Putamen (tissue), 1 donor: ENCODE measurements around the gene IL1RAPL2.
"Not testable (repeated sequence)": the region's sequence is repeated elsewhere in the genome, so short reads cannot be mapped to it uniquely, and the experiment has no call there.

ENCODE experiments used
- DNase-seq: peaks from one replicate; pipeline ENCODE4 v3.0.0-alpha.2; 2016; ENCODE audit warnings: low spot score

Gene IL1RAPL2

DNA sequence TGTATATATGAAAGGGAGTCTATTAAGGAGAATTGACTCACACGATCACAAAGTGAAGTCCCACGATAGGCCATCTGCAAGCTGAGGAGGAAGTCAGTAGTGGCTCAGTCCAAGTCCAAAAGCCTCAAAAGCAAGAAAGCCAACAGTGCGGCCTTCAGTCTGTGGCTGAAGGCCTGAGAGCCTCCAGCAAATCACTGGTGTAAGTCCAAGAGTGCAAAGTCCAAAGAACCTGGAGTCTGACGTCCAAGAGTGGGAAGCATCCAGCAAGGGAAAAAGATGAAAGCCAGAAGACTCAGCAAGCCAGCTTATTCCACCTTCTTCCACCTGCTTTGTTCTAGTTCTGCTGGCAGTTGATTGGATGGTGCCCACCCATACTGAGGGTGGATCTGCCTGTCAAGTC lies 104.1 kb downstream of the IL1RAPL2 start:
- no peak for DNase-seq

GRCh38 chrX:104677517-104677916 lies 111.5 kb downstream of the IL1RAPL2 start:
- DNase-seq = not testable (repeated sequence)

DNA sequence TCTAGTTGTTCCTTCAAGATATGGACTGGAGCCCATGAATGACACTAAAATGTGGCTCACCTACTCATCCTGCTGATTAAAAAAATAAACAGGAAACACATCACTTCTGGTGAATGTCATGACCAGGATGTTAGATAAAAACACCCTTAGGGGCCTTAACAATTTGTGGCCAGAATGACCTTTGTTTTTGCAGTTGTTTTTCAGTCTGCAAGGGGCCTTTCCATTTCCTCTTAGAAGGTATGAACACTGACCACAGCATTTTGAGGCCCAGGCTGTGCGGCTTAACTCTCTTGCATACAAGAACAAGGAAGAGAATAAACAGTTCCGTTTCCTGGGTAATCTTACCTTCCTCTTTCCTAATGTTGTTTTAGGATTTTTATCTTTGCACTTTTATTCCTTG lies 113.2 kb downstream of the IL1RAPL2 start:
- no peak for DNase-seq

- DNase-seq = no peak
These were observed 115.2 kb downstream of the IL1RAPL2 start for GRCh38 chrX:104681214-104681613.

GRCh38 chrX:104684077-104684476 lies 118.1 kb downstream of the IL1RAPL2 start:
- DNase-seq = no peak

DNA sequence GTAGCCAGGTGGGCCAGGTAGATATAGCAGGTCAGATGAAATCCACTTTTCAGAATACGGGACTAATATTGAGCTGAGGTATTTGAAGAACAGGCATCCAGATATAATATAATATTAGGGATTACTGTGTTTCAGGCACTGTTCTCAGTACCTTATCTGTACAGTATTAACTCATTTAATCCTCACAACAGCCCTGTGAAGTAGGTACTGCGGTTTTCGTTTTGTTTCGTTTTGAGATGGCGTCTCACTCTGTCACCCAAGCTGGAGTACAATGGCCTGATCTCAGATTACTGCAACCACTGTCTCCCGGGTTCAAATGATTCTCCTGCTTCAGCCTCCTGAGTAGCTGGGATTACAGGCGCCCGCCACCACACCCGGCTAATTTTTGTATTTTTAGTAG lies 129.6 kb downstream of the IL1RAPL2 start:
- DNase-seq = no peak

- DNase-seq = no peak
These were observed 130.7 kb downstream of the IL1RAPL2 start for GRCh38 chrX:104696667-104697066.

DNA sequence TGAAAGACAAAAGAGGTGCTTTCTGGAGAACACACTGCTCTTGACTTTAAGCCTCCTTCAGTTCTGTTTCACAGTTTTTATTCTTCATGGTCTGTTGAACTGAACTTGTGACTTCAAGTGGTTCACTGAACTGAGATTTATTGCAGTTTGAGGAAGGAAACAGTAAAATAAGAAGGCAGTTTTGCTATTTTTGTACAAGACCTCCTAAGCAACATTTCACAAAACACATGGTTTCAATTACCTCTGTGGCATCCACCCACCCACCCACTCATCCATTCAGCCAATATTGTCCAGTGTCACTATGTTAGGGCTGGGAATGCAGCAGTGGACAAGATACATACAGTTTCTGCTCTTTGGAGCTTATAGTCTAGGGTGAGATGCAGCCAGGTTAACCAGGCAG lies 131.3 kb downstream of the IL1RAPL2 start:
- no peak for DNase-seq

DNA sequence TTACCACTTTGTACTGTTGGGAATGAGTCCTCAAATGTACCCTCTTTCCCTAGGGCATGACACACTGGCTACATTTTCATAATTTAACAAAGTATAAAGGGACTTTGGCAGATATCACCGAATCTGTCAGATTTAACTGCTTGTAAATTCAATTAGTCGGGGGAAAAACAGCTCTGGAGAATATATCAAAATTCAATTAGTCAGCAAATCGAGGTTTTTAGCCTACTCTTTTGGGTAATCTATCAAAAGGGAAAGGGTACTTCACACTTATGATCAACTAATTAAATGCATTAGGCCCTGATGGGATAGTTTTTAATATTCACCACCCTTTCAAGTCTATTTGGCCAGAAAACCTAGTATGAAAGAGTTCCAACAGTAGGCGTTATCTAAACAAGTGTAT lies 141.0 kb downstream of the IL1RAPL2 start:
- no peak for DNase-seq

GRCh38 chrX:104707572-104707971 lies 141.6 kb downstream of the IL1RAPL2 start:
- DNase-seq = no peak

- DNase-seq = no peak
These were observed 146.5 kb downstream of the IL1RAPL2 start for GRCh38 chrX:104712515-104712914.

- no peak for DNase-seq
These were observed 155.9 kb downstream of the IL1RAPL2 start for GRCh38 chrX:104721854-104722253.

DNA sequence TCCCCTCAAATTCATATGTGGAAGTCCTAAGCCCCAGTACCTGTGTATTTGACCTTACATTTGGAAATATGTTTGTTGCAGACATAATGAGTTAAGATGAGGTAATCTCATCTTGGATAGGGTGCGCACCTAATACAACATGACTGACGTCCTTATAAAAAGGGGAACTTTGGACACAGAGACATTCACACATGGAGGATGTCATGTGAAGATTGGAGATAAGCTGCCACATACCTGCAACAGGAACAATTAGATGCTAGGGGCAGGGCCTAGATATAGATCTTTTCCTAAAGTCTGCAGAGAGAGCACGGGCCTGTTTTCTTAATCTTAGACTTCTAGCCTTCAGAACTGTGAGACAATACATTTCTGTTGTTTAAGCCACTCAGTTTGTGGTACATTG lies 162.5 kb downstream of the IL1RAPL2 start:
- DNase-seq = no peak

GRCh38 chrX:104742355-104742754 lies 176.4 kb downstream of the IL1RAPL2 start:
- no peak for DNase-seq

GRCh38 chrX:104745152-104745551 lies 179.2 kb downstream of the IL1RAPL2 start:
- DNase-seq = no peak

DNA sequence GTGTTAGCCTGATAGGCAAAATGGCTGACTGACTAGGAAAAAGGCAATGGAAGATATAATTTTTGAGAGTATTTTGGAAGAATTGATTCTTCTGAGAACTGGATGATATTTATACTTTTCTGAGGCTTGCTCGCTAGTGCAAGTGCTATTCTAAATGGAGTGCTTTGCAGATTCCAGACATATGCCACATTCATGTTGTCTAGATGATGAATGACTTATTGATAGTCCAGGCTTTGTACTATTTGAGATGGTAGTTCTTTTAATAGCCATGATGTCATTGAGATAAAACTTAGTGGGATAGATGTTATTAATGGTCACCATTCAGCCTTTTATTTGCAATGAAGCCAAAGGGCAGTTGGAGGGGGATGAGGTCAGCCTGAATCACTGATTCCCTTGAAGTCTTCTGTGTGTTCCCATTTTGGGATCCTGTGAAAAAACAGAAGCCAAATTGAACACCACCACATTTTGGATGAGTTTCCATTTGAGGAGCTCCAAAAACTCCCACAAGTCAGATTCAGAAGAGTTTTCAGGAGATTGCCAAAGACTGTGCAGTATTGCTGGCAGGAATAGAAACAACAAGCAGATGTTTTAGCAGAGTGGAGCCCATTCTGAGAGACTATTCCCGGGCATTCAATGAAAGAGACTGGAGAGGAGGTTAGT lies 184.1 kb downstream of the IL1RAPL2 start:
- DNase-seq = no peak

- no peak for DNase-seq
These were observed 196.6 kb downstream of the IL1RAPL2 start for GRCh38 chrX:104762641-104763040.

DNA sequence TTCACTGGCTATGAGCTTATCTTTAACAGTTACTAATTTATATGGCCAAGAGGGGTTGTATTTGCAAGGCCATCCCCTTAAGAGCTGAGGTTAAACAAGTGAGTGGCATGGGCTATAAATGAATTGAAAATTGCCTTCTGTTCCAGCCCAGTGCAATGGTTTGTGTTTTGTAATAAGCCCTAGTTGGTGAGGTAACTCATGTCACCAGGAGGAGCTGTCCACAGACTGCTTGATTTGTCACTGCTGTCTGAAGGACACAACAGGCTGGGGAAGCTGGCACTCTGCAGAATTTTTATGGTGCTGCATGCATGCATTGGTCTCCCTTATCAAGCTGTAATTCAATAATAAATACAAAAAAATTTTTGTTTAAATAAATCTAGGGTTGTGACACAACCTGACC lies 223.8 kb downstream of the IL1RAPL2 start:
- DNase-seq = no peak

DNA sequence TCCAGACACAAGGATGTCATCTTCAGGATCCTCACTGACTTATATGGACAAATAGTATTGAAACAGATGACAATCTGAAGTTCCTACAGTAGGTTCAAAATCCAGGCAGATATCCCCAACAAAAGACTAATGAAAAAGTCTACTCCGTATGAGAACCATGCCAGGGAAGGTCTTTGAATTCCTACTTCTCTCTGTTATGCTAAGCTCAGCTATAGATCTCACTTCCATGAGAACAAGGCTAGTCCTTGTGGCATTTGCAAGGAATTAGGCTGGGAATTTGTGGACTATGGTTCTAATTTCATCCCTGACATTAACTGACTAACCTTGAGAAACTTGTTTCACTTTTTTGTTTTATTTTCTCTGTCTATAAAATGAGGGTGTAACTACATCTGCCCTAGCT lies 229.8 kb downstream of the IL1RAPL2 start:
- DNase-seq = no peak

- no peak for DNase-seq
These were observed 237.2 kb downstream of the IL1RAPL2 start for GRCh38 chrX:104803219-104803618.

GRCh38 chrX:104806346-104806745 lies 240.3 kb downstream of the IL1RAPL2 start:
- no peak for DNase-seq

DNA sequence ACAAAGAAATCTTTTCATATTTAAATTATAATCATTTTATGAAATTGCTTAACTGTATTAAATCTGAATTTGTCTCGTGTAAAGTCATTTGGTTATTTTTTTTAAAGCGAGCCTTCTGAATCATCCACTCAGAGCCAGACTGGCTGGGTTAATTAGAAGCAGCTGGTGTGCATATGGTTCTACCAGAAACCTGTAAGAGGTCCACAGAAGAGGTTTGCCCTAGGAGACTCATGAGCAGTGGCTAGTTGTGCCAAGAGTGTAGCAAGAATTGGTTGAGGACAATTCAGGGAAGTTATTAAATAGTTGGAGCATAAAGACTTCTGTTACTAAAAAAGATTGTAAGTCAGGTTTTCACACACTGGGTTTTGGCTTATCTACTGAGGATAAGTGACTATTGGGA lies 267.4 kb downstream of the IL1RAPL2 start:
- DNase-seq = no peak

DNA sequence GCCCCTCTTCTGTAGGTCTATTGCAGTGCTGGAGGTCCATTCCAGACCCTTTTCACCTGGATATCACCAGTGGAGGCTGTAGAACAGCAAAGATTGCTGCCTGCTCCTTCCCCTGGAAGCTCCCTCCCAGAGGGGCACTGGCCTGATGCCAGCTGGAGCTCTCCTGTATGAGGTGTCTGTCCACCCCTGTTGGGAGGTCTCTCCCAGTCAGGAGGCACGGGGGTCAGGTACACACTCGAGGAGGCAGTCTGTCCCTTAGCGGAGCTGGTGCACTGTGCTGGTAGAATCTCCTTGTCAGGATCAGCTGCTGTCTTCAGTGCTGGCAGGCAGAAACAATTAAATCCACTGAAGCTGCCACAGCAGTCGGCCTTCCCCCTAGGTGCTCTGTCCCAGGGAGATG lies 276.6 kb downstream of the IL1RAPL2 start:
- DNase-seq = no peak

DNA sequence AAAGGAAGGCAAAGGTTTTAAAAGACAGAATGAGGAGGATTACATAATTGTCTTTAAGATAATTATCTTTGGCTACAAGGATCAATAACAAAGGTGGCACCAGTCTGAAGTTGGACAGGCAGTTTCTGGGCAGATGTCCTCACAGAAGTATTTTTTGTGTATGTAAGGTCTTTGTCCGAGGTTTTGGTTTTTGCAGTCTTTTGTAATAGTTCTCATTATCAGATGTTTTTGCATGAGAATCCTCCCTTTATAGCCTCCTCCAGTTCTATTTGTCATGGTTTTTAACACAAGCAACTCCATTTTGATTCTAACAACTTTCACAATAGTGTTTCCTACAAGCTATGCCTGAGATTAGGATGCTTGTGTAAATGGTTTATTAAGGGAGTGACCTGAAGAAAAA lies 286.2 kb downstream of the IL1RAPL2 start:
- no peak for DNase-seq

DNA sequence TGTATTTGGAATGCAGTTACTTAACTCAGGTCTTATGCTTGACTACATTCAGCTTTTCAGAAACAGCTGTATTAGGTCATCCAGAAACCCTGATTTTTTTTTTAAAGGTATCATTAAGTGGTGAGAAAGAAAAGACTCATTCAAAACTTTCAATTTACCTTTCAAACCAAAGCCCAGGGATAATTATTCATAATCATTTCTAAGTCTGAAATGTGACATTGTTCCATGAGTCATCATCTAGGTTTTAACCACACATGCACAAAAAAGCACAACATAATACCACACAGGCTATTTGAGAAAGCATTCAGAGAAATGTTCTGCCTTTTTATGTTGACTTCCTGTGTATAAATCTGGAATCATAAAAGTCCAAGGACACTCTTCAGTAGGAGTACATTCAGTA lies 288.2 kb downstream of the IL1RAPL2 start:
- no peak for DNase-seq
